ENCODE data around the gene SAMD14. TPM values are rescaled to one million over a fixed set of nuclear protein-coding genes. Genes with fewer than 3 reads are reported as not detected.

SAMD14 gene
- total RNA-seq: under 0.01 and 0.26 TPM in 2 replicates

DNA sequence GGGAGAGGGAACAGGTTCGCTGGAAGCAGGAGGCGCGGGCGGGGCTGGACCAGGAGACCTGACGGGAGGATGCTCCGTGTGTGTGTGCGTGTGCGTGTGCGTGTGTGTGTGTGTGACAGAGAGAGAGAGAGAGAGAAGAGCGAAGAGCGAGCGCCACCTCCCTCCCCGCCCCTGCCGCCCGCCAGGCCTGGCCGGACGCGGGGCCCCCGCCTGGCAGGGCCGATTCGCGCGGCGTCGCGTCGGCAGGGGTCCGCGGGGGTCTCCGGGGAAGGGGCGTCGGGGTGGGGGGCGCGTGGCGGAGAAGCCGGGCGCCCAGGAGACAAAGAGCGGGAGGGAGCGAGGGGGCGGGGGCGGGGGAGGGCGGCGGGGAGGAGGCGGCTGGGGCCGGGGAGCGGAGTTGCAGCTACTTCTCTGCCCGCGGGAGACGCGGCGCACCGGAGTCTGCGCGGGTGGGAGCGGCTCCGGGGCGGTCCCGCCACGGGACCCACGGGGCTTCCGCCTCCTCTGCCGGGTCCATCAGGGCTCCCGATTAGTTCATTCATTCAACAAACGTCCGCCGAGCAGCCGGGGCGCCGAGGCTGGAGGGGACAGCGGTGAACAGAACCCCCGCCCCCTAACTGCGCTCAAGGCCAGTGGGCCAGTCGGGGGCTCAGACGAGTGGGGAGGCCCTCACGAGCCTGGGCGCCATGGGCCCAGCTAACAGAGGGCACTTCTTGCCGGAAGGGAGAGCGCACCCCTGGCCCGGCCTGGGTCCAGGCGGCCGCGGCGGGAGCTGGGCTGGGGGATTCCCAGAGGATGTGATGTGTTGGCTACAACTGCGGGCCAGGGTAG, at the start of gene SAMD14:
Gene SAMD14 (minus strand): TSS at position 433 of the 831 bp plus-strand sequence. CDS start 5,201 bp downstream, outside the sequence.
- no peak for FAIRE-seq
- Histone ChIP-seq H3K27me3 (ENCODE audit: control insufficient read depth, insufficient read depth, low read length) (no peaks in the 10 kb centered on the region), H3K36me3 (ENCODE audit: control insufficient read depth, insufficient read depth, low read length) (peaks cover 3% of the 10 kb centered on the region), H3K4me3 (ENCODE audit: low read depth, low read length) (peak within 1 kb of the TSS; percentile 33)
- DNase-seq (ENCODE audit: low read depth): no peak
- TF ChIP-seq, protein P1, sequence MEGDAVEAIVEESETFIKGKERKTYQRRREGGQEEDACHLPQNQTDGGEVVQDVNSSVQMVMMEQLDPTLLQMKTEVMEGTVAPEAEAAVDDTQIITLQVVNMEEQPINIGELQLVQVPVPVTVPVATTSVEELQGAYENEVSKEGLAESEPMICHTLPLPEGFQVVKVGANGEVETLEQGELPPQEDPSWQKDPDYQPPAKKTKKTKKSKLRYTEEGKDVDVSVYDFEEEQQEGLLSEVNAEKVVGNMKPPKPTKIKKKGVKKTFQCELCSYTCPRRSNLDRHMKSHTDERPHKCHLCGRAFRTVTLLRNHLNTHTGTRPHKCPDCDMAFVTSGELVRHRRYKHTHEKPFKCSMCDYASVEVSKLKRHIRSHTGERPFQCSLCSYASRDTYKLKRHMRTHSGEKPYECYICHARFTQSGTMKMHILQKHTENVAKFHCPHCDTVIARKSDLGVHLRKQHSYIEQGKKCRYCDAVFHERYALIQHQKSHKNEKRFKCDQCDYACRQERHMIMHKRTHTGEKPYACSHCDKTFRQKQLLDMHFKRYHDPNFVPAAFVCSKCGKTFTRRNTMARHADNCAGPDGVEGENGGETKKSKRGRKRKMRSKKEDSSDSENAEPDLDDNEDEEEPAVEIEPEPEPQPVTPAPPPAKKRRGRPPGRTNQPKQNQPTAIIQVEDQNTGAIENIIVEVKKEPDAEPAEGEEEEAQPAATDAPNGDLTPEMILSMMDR (IDR thresholded peaks at IDR 0.05; ENCODE audit: insufficient read depth, low read length, severe bottlenecking): no peak

DNA sequence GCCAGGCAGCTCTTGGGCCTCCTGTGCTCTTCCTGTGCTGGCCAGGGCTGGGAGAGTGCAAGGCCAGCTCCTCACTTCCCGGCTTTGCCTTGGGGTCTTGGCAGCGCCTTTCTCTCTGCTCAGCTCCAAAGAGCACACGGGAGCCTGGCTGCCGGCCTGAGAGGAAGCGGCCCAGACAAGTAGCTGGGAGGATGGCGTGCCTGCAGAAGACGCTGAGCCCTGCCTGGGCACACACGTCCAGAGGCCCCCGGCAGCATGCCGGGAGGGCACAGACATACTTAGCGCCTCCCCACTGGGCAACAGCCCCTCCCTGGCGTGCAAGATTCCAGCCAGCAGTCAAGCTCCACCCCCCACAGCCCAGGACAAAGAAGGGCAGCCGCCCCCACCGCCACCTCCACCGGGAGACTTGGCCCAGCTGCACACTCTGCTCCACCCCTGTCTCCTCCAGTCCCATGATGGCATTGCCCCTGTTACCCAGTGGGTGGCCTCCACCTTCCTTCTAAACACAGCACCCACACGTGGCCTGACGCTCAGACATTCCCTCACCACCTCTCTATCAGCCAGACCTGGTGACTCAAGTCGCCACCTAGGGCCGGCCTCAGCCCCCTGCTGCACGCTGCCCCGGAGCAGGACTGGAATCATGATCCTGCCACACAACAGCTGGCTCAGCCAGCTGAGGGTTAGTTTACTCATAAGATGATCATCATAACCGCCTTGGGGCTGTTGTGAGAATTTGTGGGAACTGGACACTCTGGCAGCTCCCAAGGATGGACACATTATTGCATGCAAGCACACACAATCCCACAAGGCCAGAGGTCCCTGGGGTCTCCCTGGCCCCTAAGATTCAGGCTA, 48.2 kb upstream of the SAMD14 start:
- FAIRE-seq (no peak), DNase-seq (ENCODE audit: low read depth) (peak; percentile 100)
- Histone ChIP-seq H3K4me3 (ENCODE audit: low read depth, low read length) (no peak overlapping the region), H3K36me3 (ENCODE audit: control insufficient read depth, insufficient read depth, low read length) (no peaks in the 10 kb centered on the region), H3K27me3 (ENCODE audit: control insufficient read depth, insufficient read depth, low read length) (no peaks in the 10 kb centered on the region)
- TF ChIP-seq, protein P1 (IDR thresholded peaks at IDR 0.05; ENCODE audit: insufficient read depth, low read length, severe bottlenecking): peak; percentile 68

DNA sequence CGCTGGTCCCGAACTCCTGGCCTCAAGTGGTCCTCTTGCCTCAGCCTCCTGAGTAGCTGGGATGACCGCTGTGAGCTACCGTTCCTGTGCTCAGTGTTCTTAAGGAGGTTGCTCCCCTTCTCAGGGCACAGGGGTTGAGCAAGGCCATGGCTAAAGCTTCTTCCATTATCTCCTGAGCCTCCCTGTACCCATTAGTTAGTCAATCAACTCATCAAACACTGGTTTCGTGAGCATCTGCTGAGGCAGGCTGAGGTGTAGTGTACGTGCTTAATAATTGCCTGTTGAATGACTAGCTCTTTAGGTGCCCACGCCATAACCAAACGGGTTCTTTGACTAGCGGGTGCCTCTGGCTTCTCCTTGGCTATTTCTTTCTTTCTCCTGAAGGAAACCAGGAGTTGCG, 47.5 kb upstream of the SAMD14 start:
- TF ChIP-seq, protein P1 (IDR thresholded peaks at IDR 0.05; ENCODE audit: insufficient read depth, low read length, severe bottlenecking): no peak
- FAIRE-seq: no peak
- Histone ChIP-seq H3K27me3 (ENCODE audit: control insufficient read depth, insufficient read depth, low read length) (no peaks in the 10 kb centered on the region), H3K36me3 (ENCODE audit: control insufficient read depth, insufficient read depth, low read length) (no peaks in the 10 kb centered on the region), H3K4me3 (ENCODE audit: low read depth, low read length) (no peak overlapping the region)
- peak; percentile 75 for DNase-seq (ENCODE audit: low read depth)

DNA sequence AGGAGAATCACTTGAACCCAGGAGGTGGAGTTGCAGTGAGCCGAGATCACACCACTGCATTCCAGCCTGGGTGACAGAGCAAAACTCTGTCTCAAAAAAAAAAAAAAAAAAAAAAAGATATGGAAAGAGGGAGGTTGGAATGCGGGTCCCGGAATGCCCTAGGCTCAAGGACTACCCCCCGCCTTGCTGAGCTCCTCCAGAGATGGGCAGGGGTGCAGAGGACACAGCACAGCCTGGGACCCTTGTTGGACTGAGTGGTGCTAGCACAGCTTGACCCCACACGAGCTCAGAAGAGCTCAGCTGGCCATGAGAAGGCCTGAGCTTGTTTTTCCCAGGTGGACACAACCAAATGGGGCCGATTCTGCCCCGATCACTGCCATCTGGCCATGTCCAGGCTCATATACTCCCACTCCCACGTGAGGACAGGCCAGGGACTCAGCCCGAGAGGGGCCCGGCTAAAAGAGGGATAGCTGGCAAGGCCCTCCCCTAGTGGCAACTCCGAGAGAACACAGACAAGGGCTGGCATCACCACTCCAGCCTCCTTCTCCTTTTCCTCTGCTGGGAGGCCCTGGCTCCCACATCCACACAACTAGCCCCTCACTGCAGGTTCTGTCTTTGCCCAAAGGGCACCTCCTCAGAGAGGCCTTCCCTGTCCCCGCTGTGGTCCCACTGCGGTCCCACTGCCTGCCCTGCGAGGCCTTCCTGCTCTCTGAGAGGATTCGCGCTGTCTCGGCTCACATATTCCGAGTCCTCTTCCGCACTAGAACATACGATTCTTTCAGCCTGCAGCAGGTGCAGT, 46.8 kb upstream of the SAMD14 start:
- Histone ChIP-seq H3K27me3 (ENCODE audit: control insufficient read depth, insufficient read depth, low read length) (no peaks in the 10 kb centered on the region), H3K4me3 (ENCODE audit: low read depth, low read length) (no peak overlapping the region), H3K36me3 (ENCODE audit: control insufficient read depth, insufficient read depth, low read length) (no peaks in the 10 kb centered on the region)
- TF ChIP-seq, protein P1 (IDR thresholded peaks at IDR 0.05; ENCODE audit: insufficient read depth, low read length, severe bottlenecking): peak; percentile 7
- DNase-seq (ENCODE audit: low read depth): no peak
- FAIRE-seq: no peak

DNA sequence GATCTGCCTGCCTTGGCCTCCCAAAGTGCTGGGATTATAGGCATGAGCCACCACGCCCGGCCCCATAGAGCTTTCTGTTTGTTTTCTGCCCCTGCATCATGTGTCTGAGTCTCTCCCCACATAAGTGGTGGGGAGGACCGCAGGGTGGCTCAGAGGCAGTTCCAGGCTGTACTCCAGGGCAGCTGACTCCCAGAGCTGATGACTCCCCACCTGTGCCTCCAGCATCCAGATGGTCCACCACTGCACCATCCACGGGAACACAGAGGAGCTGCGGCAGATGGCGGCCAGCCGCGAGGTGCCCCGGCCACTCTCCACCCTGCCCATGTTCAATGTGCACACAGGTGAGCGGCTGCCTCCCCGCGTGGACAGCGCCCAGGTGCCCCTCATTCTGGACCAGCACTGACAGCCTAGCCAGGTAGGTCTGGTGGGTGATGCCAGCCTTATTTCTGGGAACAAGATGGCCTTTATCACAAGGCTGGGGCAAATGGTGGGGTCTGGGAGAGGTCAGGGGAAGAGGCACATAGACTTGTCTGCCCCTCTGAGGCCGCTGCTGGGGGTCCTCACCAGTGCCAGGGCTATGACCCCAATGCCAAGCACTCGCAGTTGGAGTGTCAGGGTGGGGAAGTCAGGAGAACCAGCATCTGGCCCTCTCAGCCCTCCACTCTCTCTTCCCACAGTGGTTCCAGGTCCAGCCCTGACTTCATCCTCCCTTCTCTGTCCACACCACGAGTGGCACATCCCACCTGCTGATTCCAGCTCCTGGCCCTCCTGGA, 45.3 kb upstream of the SAMD14 start:
- TF ChIP-seq, protein P1 (IDR thresholded peaks at IDR 0.05; ENCODE audit: insufficient read depth, low read length, severe bottlenecking): no peak
- Histone ChIP-seq H3K27me3 (ENCODE audit: control insufficient read depth, insufficient read depth, low read length) (no peaks in the 10 kb centered on the region), H3K4me3 (ENCODE audit: low read depth, low read length) (no peak overlapping the region), H3K36me3 (ENCODE audit: control insufficient read depth, insufficient read depth, low read length) (no peaks in the 10 kb centered on the region)
- DNase-seq (ENCODE audit: low read depth) (no peak), FAIRE-seq (no peak)
